Erythroblast (primary cell): Measurements from ENCODE around the gene NT5M.

Experiments used
- GATA1 ChIP-seq: IDR thresholded peaks from 2 replicates; pipeline ENCODE4 v1.6.1; 2011; ENCODE audit warnings: low read depth, mild to moderate bottlenecking, control low read depth, low read length, moderate library complexity
- POLR2A ChIP-seq: IDR thresholded peaks from 2 replicates; pipeline ENCODE4 v1.6.1; 2011; ENCODE audit warnings: mild to moderate bottlenecking, low read length

- TF ChIP-seq POLR2A = no peak
- no peak for TF ChIP-seq GATA1
Measured at GRCh38 chr17:17320911-17321220, 17.7 kb downstream of the NT5M start.
